8988T (cell line): ENCODE measurements around the gene KMO.

Experiments used
- DNase-seq: peaks from one replicate; pipeline ENCODE4 v3.0.0; 2011

The KMO gene

DNA sequence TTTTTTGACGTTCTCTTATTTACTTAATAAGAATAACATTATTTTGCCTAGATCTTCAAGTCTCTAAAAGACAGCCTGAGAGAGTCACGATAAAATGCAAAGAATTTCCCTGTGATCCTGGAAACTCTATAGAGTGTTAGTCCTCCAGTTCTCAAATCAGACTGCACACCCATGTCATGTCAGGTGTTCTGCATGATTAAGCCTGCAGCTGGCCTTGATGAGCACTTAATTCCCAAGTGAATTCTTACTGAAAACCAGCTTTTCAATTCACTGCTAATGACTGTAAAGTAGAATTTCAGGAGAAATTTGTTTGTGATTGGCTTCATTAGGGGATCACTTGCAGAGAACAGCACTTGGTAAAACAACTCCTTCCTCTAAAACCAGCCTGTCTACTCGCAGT is 66.1 kb downstream of the KMO start:
- DNase-seq = no peak

DNA sequence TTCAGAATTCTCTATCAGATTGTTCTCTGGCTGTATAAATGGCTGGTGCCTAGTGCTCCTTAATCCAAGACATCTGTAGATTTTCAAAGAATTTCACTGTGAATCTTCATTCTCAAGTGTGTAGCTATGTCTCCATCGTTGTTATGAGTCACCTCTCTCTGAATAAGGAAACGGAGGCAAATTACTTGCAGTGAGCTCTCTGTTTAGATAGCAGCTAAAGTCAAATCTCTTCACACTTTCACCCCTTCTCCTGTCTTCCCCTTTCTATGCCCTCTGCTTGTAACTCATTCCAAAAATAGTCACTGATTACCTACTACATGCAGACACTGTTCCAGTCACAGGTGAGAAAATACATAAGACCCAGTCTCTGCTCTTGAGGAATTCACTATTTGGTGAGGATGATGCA is 68.3 kb downstream of the KMO start:
- DNase-seq = no peak

DNA sequence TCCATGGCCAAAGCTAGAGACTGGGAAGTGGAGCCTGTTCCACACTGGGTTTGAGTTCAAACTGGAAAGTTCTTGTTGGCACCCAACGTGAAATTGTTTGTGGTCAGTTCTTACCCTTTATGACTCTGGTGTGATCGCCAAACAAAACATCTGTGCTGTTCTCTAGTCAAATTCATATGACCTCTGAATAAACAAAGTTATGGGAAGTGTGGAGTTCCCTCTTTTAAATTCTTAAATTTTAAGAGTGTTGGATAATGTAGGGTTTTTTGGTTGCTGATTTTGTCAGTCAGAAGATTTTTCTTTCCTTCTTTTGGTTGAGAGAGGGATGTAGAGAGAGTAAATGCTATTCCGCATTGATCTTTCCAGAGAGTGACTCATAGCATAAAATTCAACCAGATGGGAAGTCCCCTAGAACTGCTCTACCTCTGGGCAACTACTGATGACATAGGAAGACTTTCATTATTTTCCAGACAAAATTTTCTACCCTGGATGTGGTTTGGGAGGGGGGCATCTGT is 71.6 kb downstream of the KMO start:
- DNase-seq = no peak

- DNase-seq = no peak
Measured at GRCh38 chr1:241605146-241605805, 73.1 kb downstream of the KMO start.

- no peak for DNase-seq
Measured at GRCh38 chr1:241606544-241606943, 74.4 kb downstream of the KMO start.

- no peak for DNase-seq
Measured at GRCh38 chr1:241607497-241607896, 75.3 kb downstream of the KMO start.

- DNase-seq = no peak
Measured at GRCh38 chr1:241608379-241609033, 76.3 kb downstream of the KMO start.

DNA sequence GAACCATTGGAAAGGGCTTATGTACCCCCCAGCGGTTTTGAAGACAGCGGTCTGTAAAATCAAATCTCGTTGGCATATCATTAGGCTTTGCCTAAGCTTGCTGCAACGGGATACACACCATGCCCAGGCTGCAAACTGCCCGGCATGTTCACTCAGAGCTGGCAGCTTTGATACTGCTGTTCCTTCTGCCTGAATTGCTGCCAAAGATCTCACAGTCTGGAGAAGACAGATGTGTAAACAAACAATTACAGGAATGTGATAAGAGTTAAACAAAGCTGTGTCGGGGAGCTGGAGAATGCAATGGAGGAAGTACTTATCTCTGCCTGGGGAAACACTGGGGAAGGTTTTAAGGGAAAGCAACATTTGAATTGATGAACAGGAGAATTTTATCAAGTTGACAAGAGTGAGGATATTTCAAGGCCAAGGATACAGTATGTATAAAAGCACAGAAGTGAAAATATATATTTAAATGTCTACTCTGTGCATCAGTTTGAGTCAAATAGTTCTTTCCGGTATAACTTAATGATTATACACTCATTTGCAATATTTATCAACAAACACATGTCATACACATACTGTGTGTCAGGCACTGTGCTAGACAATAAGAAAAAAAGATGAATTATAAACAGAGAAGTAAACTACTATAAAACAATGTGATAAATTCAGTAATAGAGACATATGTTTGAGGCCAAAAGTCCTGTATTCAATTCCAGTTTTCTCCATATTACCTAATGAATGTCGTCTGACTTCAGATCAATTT is 78.1 kb downstream of the KMO start:
- DNase-seq = no peak

DNA sequence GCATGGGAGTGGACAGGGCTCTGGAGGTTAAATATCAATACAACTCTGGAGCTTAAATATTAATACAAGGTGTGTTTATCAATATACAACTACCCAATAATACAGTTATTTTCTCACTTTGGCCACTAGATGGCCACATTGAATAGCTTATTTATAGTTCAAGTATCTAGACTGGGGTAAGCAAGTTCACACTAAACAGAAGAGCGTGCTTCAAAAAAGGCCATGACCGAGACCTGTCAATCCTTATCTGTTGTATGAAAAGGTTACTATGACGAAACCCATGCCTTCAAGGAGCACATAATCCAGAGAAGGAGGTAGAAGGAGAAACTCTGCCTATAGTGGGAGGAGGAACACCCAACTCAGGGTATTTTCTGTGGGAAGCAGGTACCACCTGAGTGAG is 78.9 kb downstream of the KMO start:
- no peak for DNase-seq

DNA sequence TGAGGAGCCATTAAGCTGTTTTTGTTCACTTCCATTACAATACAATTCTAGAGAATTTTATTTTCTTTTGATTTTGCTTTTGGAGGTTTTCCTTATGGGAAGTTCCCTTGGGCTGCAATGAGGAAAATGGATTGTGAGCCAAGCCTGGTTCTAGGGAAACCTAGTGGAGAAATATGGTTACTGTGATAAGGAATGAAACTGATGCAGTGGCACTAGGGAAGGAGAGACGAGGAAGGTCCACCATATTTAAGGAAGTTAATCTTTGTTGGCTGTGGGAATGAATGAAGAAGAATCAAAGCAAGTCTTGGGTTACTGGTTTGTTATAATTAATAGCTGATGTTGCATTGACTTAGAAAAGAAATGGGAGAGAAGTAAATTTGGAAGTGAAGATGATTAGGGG is 79.6 kb downstream of the KMO start:
- DNase-seq = no peak

DNA sequence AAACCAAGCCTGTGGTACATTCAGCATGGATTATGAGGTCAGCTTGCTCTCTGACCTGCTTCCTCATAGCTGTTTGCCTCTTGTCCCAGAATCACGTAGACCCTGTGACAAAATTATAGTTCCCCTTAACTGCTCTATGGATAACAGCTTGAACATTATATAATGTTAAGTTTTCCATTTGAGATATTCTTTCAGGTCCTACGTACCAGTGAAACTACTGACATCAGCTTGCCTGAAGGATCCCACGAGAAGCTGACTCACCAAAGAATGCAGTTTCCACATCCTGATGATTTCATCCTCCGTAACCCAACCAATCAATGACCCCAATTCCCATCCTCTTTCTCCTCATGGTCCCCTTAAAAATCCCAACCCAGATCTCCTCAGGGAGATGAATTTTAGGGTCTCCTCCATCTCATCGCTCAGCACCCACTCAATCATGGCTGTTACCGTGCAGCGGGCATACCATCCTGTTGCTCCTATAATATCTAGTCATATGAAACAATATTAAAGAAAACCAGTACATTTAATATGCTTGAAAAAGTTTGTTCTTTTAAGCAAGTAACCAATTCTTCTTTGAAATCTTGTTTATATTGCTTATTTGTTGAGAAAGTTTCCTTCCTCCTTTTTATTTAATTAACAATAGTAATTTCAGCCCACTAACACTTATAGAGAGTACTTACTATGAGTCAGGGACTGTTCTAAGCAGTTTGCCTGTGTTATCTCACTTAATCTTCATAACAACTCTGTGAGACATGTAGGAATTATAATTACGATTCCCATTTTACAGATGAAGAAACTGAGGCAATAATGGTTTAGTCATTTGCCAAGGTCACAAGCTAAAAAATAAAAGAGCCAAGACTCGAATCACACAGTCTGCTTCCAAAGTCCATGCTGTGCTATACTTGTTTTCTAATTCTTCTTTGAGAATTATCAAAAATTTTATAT is 80.6 kb downstream of the KMO start:
- no peak for DNase-seq

DNA sequence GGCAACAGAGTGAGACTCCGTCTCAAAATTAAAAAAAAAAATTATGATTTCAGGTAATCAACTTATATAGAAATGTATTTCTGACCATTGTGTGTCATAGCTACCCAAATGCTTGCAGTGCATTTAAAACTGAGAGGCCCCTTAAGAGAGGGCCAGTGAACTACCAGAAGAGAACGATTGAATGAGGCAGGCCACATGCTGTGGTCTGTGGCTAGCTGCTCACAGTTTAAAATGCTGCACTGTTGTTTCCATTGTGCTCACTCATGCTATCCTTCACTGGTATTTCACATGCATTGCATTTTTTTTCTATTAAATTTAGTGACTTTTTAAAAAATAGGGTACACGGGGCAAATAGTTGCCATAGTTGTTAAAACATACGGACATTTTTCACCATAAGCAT is 82.0 kb downstream of the KMO start:
- DNase-seq = no peak

GRCh38 chr1:241614572-241614971 is 82.4 kb downstream of the KMO start:
- DNase-seq = no peak

GRCh38 chr1:241615043-241615974 is 83.1 kb downstream of the KMO start:
- DNase-seq = no peak

GRCh38 chr1:241617426-241617825 is 85.2 kb downstream of the KMO start:
- DNase-seq = no peak

DNA sequence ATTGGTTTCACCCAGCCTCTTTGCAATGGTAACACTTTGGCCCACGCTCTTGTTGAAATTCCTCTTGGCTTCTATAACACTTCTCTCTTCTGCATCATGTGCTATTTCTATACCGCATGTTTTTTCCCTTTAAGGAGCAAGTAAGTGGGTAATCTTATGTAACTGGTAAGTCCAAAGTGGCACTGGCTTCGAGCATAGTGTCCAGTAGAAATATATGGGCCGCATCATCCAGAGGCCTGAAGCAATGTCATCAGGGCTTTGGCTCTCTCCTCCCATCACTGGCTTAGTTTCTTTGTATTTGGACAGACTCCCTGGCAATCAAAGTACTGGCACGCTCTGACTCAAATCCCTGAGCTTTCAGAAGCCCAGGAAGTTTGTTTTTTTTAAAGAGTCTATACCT is 90.5 kb downstream of the KMO start:
- no peak for DNase-seq

- DNase-seq = no peak
Measured at GRCh38 chr1:241624935-241625334, 92.8 kb downstream of the KMO start.

DNA sequence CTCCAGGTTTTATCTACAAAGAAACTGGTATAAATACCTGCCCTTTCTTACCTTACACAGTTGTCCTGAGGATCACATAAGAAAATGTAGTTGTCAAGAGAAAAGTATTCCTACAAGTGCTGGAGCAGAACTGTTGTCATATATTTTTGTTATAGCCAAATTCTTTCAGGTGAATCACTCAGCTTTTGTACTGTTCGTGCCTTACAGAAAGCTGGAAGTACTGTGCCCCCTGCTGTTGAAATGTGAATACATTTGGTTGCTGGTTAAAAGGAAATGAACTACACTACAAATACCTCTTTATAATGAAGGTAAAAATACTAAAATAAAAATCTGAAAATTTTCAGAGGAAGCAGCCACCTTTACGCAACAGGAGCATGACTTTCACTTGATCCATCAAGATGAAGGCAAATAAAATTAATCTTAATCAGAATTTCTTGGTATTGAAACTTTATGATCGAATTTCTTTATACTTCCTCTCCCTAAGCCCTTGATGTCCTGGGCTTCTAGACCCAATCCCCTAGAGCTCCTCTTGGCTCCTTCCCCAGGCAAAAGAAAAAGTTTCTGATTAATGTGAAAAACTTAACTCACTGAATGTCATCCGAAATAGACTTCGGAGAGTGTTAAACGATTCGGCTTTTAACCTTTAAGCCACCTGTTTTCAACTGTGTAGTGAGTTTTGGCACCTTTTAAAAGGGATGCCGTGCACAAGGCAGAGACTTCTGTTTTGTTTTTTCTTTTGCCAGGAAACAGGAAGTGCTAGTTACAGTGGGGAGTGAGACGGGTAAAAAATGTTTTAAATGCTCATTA is 95.5 kb downstream of the KMO start:
- no peak for DNase-seq

DNA sequence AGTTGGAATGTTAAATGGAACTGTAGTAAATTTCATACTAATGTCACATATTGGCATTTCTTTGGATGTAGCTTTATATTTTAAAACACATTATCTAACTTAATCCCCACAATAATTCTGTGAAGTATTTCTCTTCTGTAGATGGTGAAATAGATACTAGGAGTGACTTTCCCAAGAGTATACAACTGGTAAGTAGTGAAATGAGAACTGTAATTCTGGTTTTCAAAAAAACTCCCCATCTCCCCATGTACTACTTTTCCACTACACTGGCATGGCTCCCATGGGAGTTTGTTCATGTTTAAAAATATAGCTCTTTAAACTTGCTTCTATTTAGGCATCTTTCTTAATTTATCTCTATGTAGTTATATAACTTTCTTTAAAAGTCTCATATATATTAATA is 97.8 kb downstream of the KMO start:
- no peak for DNase-seq

DNA sequence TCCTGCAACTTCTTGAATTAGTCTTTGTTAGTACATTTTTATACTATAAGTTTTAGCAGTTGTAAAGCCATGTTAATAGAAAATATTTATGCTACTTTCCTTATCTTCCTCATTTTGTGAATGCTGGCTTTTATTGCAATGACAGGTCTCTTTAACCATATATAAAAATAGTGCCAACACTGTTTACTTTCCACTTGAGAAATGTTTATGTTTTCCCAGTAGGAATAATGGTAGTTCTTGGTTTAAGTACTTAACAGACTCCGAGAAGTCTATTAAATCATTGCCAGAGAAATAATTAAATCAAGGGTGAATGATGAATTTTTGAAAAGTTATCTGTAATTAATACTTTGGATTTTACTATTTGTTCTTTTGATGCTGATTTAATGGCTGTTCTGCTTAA is 98.3 kb downstream of the KMO start:
- DNase-seq = no peak

DNA sequence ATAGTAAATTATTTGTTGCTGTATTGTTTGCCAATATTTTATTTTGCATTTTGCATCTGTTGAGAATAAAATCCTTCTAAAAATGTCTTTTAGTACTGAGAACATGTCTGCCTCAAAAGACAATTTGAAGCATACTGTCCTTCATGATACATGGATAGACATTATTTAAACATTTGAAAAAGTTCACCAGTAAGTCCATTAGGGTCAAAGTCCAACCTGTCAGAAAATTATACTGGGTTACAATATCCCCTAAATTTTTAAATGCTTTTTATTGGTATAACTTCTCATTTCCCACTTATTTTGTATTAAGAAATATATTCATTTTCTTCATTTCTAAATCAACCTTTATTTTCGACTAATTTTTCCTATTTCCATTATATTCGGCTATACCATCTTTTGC is 98.7 kb downstream of the KMO start:
- no peak for DNase-seq
